ENCODE results near the gene ACTRT2. TPM values are rescaled to one million over a fixed set of nuclear protein-coding genes. Genes with fewer than 3 reads are reported as not detected.

Gene ACTRT2
- total RNA-seq, 1 experiment from 2014 or later: not detected

DNA sequence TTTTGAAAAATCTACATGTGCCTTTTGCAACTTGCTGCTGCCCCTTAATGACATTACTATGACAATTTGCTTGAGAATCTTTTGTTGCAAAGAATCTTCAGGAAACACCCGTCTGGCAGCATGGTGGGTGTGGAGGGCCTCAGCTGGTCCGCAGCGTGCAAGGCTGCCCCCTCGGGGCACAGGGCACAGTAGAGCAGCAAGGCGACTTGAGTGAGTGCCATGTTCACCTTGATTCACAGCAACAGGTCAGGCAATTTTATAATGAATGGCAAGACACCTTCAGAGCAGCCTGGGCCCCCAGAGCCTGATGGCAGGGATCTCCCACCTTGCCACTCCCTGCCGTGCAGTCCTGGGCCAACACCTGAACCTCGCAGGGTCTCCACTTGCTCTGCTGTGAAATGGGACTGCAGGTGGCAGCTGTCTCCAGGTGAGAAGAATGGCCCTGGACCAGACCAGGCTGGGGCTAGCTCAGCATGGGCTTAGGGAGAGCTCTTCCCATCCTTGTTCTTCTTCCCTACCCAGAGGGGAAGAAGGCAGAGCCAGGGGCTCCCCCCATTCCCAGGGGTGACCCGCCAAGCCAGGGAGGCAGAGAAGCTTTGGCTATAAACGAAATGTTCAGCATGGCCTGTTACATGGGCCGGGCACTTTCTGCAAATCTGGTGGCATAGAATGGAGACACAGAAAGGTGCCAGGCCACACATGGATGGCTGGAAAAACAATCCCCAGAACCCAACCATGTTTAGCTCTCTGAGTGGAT is 34.5 kb upstream of the ACTRT2 start:
- no peak for DNase-seq
- Histone ChIP-seq H3K4me2 (ENCODE audit: low read depth, low read length, poor library complexity, severe bottlenecking) (no peak overlapping the region), H3K9ac (ENCODE audit: low read length) (no peak overlapping the region), H3K9me3 (ENCODE audit: low read length) (no peaks in the 10 kb centered on the region), H3K36me3 (ENCODE audit: insufficient read depth, low read length) (no peaks in the 10 kb centered on the region), H4K20me1 (ENCODE audit: insufficient read depth, low read depth, low read length) (no peaks in the 10 kb centered on the region), H3K4me1 (ENCODE audit: low read length) (no peaks in the 10 kb centered on the region), H3K9me2 (replicated peaks; ENCODE audit: insufficient read depth, low read length) (no peaks in the 10 kb centered on the region), H2AFZ (ENCODE audit: low read length) (no peak overlapping the region), H3K27me3 (ENCODE audit: low read length) (no peaks in the 10 kb centered on the region), H3K79me2 (ENCODE audit: low read length) (no peaks in the 10 kb centered on the region), H3K4me3 (ENCODE audit: low read length) (no peak overlapping the region), H3K27ac (ENCODE audit: low read length) (no peak overlapping the region)

DNA sequence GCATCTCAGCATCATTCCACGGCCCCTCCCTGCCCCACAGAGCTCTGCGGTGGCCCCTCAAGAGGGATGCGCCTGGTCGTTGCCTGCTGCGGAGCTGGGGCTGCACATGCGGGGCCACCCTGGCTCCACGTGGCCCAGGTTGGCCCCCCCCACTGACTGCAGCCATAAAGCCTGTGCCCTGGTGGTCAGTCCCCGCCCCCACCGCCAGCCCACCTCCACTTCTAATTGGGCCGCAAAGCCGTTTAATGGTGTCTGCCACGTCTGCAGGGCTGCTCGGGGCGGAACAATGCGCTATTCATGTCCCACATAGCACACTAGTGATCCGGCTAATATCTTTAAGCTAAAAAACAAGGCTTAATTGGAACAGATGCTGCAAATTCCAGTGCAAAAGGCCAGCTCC is 33.5 kb upstream of the ACTRT2 start:
- Histone ChIP-seq H3K27me3 (ENCODE audit: low read length) (no peaks in the 10 kb centered on the region), H3K36me3 (ENCODE audit: insufficient read depth, low read length) (no peaks in the 10 kb centered on the region), H4K20me1 (ENCODE audit: insufficient read depth, low read depth, low read length) (no peaks in the 10 kb centered on the region), H3K9me3 (ENCODE audit: low read length) (no peaks in the 10 kb centered on the region), H3K4me1 (ENCODE audit: low read length) (no peaks in the 10 kb centered on the region), H3K4me2 (ENCODE audit: low read depth, low read length, poor library complexity, severe bottlenecking) (no peak overlapping the region), H2AFZ (ENCODE audit: low read length) (no peak overlapping the region), H3K9ac (ENCODE audit: low read length) (no peak overlapping the region), H3K9me2 (replicated peaks; ENCODE audit: insufficient read depth, low read length) (no peaks in the 10 kb centered on the region), H3K79me2 (ENCODE audit: low read length) (no peaks in the 10 kb centered on the region), H3K27ac (ENCODE audit: low read length) (no peak overlapping the region), H3K4me3 (ENCODE audit: low read length) (no peak overlapping the region)
- no peak for DNase-seq

- no peaks in the 10 kb centered on the region for H3K9me2 ChIP-seq (replicated peaks; ENCODE audit: insufficient read depth, low read length)
- no peak for DNase-seq
- H3K4me3 ChIP-seq (ENCODE audit: low read length): no peak overlapping the region
- H4K20me1 ChIP-seq (ENCODE audit: insufficient read depth, low read depth, low read length): no peaks in the 10 kb centered on the region
- no peaks in the 10 kb centered on the region for H3K79me2 ChIP-seq (ENCODE audit: low read length)
- H3K27ac ChIP-seq (ENCODE audit: low read length): no peak overlapping the region
- H3K4me1 ChIP-seq (ENCODE audit: low read length): no peaks in the 10 kb centered on the region
- no peak overlapping the region for H3K4me2 ChIP-seq (ENCODE audit: low read depth, low read length, poor library complexity, severe bottlenecking)
- H3K9me3 ChIP-seq (ENCODE audit: low read length): no peaks in the 10 kb centered on the region
- H3K9ac ChIP-seq (ENCODE audit: low read length): no peak overlapping the region
- no peaks in the 10 kb centered on the region for H3K27me3 ChIP-seq (ENCODE audit: low read length)
- H3K36me3 ChIP-seq (ENCODE audit: insufficient read depth, low read length): no peaks in the 10 kb centered on the region
- H2AFZ ChIP-seq (ENCODE audit: low read length): no peak overlapping the region
Measured at GRCh38 chr1:2988256-2988655, 33.0 kb upstream of the ACTRT2 start.

GRCh38 chr1:2989185-2989584 is 32.1 kb upstream of the ACTRT2 start:
- no peak overlapping the region for H3K4me3 ChIP-seq (ENCODE audit: low read length)
- no peak overlapping the region for H3K9ac ChIP-seq (ENCODE audit: low read length)
- H2AFZ ChIP-seq (ENCODE audit: low read length): no peak overlapping the region
- no peak overlapping the region for H3K27ac ChIP-seq (ENCODE audit: low read length)
- H3K9me2 ChIP-seq (replicated peaks; ENCODE audit: insufficient read depth, low read length): no peaks in the 10 kb centered on the region
- no peaks in the 10 kb centered on the region for H4K20me1 ChIP-seq (ENCODE audit: insufficient read depth, low read depth, low read length)
- no peaks in the 10 kb centered on the region; the same call in 1 of the 2 replicates for H3K9me3 ChIP-seq (ENCODE audit: low read length)
- no peaks in the 10 kb centered on the region for H3K36me3 ChIP-seq (ENCODE audit: insufficient read depth, low read length)
- no peaks in the 10 kb centered on the region for H3K27me3 ChIP-seq (ENCODE audit: low read length)
- DNase-seq: no peak
- H3K79me2 ChIP-seq (ENCODE audit: low read length): no peaks in the 10 kb centered on the region
- no peaks in the 10 kb centered on the region for H3K4me1 ChIP-seq (ENCODE audit: low read length)
- H3K4me2 ChIP-seq (ENCODE audit: low read depth, low read length, poor library complexity, severe bottlenecking): no peak overlapping the region

DNA sequence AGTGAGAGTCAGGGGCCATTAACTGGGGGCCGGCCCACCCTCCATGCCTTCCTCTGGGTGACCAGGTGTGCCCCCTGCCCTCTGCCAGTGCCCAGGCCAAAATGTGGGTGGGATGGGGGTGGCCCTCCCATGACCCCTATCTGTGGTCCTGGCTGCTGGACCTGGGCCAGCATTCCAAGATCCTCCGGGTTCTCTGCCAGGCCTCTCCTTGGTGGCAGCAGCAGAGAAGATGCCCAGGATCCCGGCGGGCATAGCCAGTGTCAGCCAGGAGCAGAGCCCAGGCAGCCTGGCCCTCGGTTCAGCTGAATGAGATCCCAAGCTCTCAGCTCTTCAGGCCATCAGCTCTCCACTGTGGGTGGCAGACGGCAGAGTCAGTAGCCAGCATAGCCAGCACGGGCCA is 31.3 kb upstream of the ACTRT2 start:
- no peak overlapping the region for H2AFZ ChIP-seq (ENCODE audit: low read length)
- no peaks in the 10 kb centered on the region for H3K27me3 ChIP-seq (ENCODE audit: low read length)
- no peaks in the 10 kb centered on the region; the same call in 1 of the 2 replicates for H3K9me3 ChIP-seq (ENCODE audit: low read length)
- H3K9ac ChIP-seq (ENCODE audit: low read length): no peak overlapping the region
- H3K27ac ChIP-seq (ENCODE audit: low read length): no peak overlapping the region
- no peak overlapping the region for H3K4me3 ChIP-seq (ENCODE audit: low read length)
- no peak overlapping the region for H3K4me2 ChIP-seq (ENCODE audit: low read depth, low read length, poor library complexity, severe bottlenecking)
- no peaks in the 10 kb centered on the region for H4K20me1 ChIP-seq (ENCODE audit: insufficient read depth, low read depth, low read length)
- no peaks in the 10 kb centered on the region for H3K9me2 ChIP-seq (replicated peaks; ENCODE audit: insufficient read depth, low read length)
- H3K36me3 ChIP-seq (ENCODE audit: insufficient read depth, low read length): no peaks in the 10 kb centered on the region
- no peak for DNase-seq
- no peaks in the 10 kb centered on the region for H3K79me2 ChIP-seq (ENCODE audit: low read length)
- no peaks in the 10 kb centered on the region for H3K4me1 ChIP-seq (ENCODE audit: low read length)

DNA sequence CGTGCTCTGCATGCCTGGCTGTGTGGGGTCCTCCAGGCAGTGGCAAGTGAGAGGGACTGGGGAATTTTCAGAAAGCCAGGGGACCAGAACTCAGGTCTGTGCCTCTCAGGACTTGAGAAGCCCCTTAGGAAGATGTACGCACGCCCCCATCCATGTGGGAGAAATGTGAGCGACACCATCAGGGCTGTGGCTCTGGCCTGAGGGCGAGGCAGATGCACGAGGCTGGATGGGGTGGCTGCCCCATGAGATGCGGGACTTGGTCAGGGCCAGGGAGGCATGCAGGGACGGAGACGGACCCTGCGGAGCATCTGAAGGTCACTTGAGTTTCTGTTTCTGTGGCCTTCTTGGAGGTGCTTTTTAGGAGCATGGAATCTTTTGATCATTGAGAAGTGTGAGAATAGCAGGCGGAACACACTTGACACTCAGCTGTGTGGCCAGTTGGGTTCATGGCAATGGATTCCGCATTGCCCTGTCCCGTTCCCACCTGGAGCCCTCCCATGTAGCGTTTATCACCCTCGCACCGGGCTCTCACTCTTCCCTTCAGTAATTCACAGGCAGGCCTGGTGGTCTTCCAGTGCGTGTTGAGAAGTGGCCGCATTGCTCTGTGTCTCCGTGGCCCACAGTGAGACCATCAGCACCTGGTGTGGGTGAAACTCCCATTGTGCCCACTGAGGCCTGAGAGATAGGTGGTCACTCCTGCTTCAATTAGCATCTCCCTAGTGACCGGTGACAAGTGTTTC is 30.7 kb upstream of the ACTRT2 start:
- Histone ChIP-seq H4K20me1 (ENCODE audit: insufficient read depth, low read depth, low read length) (no peaks in the 10 kb centered on the region), H2AFZ (ENCODE audit: low read length) (no peak overlapping the region), H3K36me3 (ENCODE audit: insufficient read depth, low read length) (no peaks in the 10 kb centered on the region), H3K27ac (ENCODE audit: low read length) (no peak overlapping the region), H3K9me3 (ENCODE audit: low read length) (no peaks in the 10 kb centered on the region; the same call in 1 of the 2 replicates), H3K79me2 (ENCODE audit: low read length) (no peaks in the 10 kb centered on the region), H3K27me3 (ENCODE audit: low read length) (no peaks in the 10 kb centered on the region), H3K9me2 (replicated peaks; ENCODE audit: insufficient read depth, low read length) (no peaks in the 10 kb centered on the region), H3K4me1 (ENCODE audit: low read length) (no peaks in the 10 kb centered on the region), H3K4me3 (ENCODE audit: low read length) (no peak overlapping the region), H3K9ac (ENCODE audit: low read length) (no peak overlapping the region), H3K4me2 (ENCODE audit: low read depth, low read length, poor library complexity, severe bottlenecking) (no peak overlapping the region)
- no peak for DNase-seq

DNA sequence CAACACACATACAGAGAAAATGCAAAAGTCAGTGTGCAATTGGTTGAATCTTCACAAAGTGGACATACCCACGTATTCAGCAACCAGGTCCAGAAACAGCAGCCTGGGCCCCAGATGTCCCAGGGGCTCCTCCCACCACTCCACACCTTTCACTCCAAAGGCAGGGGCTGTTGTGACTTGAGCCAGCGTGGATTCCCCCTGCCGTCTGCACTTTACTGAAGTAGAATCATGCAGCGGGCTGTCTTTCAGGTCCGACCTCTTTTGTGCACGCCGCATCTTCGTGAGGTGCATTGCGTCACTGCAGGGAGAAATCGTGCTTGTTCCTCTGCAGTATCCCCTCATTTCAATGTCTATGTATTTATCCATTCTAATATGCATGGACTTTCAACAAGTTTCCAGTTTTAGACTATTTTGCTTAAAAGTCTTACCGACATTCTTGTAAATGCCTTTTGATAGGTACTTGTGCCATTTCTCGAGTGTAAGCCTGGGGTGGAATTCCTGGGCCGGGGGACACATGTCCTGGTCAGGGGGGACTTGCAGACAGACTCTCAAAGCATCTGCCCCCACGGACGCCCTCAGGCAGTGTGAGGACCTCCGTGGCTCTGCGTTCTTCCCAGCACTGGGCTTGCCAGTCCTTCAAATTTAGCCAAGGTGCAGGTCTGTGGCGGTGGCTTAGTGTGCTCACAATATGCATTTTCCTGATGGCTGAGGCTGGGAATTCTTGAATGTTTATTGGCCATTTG is 29.3 kb upstream of the ACTRT2 start:
- Histone ChIP-seq H3K9ac (ENCODE audit: low read length) (no peak overlapping the region), H3K4me1 (ENCODE audit: low read length) (no peaks in the 10 kb centered on the region), H3K79me2 (ENCODE audit: low read length) (no peaks in the 10 kb centered on the region), H3K4me3 (ENCODE audit: low read length) (no peak overlapping the region), H3K9me2 (replicated peaks; ENCODE audit: insufficient read depth, low read length) (no peaks in the 10 kb centered on the region), H3K27me3 (ENCODE audit: low read length) (no peaks in the 10 kb centered on the region), H3K4me2 (ENCODE audit: low read depth, low read length, poor library complexity, severe bottlenecking) (no peak overlapping the region), H3K27ac (ENCODE audit: low read length) (no peak overlapping the region), H3K36me3 (ENCODE audit: insufficient read depth, low read length) (no peaks in the 10 kb centered on the region), H2AFZ (ENCODE audit: low read length) (no peak overlapping the region), H4K20me1 (ENCODE audit: insufficient read depth, low read depth, low read length) (no peaks in the 10 kb centered on the region), H3K9me3 (ENCODE audit: low read length) (no peaks in the 10 kb centered on the region; the same call in none of the 2 replicates)
- no peak for DNase-seq

DNA sequence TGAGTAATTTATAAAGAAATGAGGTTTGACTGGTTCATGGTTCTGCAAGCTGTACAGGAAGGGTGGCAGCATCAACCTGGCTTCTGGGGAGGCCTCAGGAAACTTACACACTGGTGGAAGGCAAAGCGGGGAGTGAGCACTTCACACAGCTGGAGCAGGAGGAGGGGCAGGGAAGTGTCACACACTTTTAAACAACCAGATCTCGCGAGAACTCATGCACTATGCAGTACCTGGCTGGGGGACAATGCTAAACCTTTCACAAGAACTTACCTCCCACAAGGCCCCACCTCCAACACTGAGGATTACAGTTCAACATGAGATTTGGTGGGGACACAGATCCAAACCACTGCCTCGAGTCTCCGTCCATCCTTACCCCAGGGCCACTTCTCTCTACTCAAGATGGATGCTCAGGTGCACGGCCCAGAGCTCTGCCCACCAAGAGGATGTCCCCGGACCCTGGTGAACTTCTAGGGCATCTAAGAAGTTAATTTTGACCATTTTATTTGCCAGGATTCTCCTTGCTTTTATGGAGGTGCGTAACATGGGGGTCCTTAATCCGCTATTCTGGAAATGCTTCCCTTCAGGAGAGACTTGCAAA is 22.7 kb upstream of the ACTRT2 start:
- no peak overlapping the region for H2AFZ ChIP-seq (ENCODE audit: low read length)
- no peaks in the 10 kb centered on the region for H3K79me2 ChIP-seq (ENCODE audit: low read length)
- no peak overlapping the region for H3K4me3 ChIP-seq (ENCODE audit: low read length)
- no peaks in the 10 kb centered on the region for H3K4me1 ChIP-seq (ENCODE audit: low read length)
- H3K9ac ChIP-seq (ENCODE audit: low read length): no peak overlapping the region
- DNase-seq: no peak
- no peaks in the 10 kb centered on the region for H3K36me3 ChIP-seq (ENCODE audit: insufficient read depth, low read length)
- no peaks in the 10 kb centered on the region for H3K27me3 ChIP-seq (ENCODE audit: low read length)
- H3K4me2 ChIP-seq (ENCODE audit: low read depth, low read length, poor library complexity, severe bottlenecking): no peak overlapping the region
- no peaks in the 10 kb centered on the region for H3K9me2 ChIP-seq (replicated peaks; ENCODE audit: insufficient read depth, low read length)
- no peaks in the 10 kb centered on the region for H4K20me1 ChIP-seq (ENCODE audit: insufficient read depth, low read depth, low read length)
- H3K9me3 ChIP-seq (ENCODE audit: low read length): no peaks in the 10 kb centered on the region; the same call in none of the 2 replicates
- no peak overlapping the region for H3K27ac ChIP-seq (ENCODE audit: low read length)
